NCI-H2227 (cell line): Measurements from ENCODE around the gene MYRFL.
"Not testable (repeated sequence)": the region's sequence is repeated elsewhere in the genome, so short reads cannot be mapped to it uniquely, and the experiment has no call there.

ENCODE experiments used
- DNase-seq: peaks from one replicate; lab custom pipeline; 2025; ENCODE audit not compliant: unreplicated experiment; lab: John Stamatoyannopoulos, UW

Gene MYRFL

DNA sequence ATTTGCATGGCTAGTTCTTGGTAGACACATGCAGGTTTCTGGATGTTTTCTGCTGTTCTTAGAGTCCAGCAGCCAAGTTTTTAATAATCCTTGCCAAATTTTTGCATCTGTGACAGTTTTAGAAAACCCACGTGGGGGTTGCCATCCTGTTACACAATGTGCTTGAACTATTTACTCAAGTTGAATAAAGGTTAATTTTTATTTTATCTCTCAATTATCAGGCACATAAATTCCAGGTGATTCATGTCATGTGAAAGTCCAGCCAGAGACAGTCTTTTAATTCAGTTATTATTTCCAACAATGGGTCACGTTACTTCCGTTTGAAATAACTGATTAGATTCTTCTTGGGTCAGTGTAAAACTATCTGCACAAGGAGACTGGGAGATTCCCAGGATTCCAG is 15.7 kb downstream of the MYRFL start:
- DNase-seq: no peak

- no peak for DNase-seq
These were observed 18.6 kb downstream of the MYRFL start for GRCh38 chr12:69843608-69844007.

GRCh38 chr12:69844416-69844815 is 19.4 kb downstream of the MYRFL start:
- no peak for DNase-seq

GRCh38 chr12:69844836-69845235 is 19.8 kb downstream of the MYRFL start:
- no peak for DNase-seq

DNA sequence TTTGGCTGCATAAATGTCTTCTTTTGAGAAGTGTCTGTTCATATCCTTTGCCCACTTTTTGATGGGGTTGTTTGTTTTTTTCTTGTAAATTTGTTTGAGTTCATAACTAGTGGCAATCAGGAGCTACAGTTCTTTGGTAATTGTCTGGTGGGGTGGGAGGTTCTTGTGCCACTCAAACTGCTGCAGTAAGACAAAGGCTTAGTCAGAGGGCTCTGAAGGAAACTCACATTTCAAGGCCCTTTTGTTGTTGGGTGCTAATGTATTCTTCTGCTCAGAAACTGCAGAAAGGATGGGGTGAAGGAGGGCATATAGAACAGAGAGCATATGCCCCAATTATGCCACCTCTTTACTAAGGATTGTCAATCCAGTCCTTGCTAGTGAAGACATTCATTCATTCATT is 21.9 kb downstream of the MYRFL start:
- no peak for DNase-seq

- DNase-seq: no peak
These were observed 26.9 kb downstream of the MYRFL start for GRCh38 chr12:69851976-69852375.

GRCh38 chr12:69853176-69853961 is 28.3 kb downstream of the MYRFL start:
- DNase-seq: not testable (repeated sequence)

DNA sequence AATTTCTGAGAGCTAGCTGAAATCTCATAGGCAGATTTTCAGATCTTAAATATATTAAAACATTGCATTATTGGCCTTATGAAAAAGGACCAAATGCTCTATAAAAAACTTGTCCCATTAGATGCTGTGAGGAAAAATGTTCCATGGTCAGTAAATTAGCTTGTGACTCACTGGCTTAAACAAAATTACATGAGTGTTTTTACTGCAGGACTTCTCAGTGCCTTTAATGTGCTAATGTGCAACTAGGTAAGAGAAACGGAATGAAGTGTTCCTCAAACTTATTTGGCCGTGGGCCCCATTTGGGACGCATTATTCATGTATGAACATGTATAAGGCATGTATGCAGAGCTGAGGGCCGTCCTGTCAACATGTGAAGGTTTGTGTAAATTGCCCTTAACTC is 41.7 kb downstream of the MYRFL start:
- no peak for DNase-seq

DNA sequence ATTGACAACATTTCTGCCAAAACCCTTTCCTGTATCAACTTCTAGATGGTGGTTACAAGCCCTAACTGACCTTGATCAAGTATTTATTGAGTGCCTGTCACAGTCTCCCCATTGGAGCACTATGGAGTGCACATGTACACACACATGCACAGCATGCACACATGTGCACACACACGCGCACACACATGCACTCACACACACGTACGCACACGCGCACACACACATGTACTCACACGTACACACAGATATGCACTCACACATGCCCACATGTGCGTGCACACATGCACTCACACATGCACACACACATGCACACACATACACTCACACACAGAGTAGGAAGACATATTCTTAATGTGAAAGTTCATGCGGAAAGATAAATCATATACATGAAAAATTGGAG is 43.7 kb downstream of the MYRFL start:
- DNase-seq: no peak

DNA sequence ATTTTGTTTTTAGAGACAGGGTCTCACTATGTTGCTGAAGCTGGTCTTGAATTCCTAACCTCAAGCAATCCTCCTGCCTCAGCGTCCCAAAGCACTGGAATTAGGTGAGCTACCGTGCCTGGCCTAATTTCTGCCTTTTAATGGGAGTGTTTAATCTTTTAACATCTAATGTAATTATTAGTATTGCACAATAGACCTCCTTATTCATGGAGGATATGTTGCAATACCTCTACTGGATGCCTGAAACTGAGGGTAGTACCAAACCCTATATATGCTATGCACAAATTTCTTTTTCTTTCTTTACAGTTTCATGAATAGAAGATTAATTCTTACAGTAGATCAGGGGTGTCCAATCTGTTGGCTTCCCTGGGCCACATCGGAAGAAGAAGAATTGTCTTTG is 47.8 kb downstream of the MYRFL start:
- DNase-seq: no peak

DNA sequence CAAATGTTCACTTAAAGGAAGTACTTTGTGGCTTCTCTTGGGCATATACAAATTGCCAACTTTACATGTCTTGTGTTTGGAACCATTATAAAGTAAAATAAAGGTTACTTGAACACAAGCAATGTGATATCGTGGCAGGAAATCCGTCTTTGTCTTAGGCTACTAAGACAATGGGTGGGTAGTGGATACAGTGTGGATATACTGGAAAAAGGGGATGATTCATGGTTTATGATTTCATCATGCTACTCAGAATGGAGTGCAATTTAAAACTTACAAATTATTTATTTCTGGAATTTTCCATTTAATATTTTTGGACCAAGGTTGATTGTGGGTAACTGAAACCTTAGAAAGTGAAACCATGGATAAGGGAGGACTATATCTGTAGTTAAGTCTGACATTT is 48.4 kb downstream of the MYRFL start:
- no peak for DNase-seq

- DNase-seq: no peak
These were observed 49.6 kb downstream of the MYRFL start for GRCh38 chr12:69874606-69875005.

GRCh38 chr12:69875416-69875935 is 50.4 kb downstream of the MYRFL start:
- peak; percentile 18 for DNase-seq

- DNase-seq: peak; percentile 90
These were observed 54.3 kb downstream of the MYRFL start for GRCh38 chr12:69879007-69879960.

GRCh38 chr12:69880571-69880970 is 55.5 kb downstream of the MYRFL start:
- DNase-seq: no peak

- no peak for DNase-seq
These were observed 56.7 kb downstream of the MYRFL start for GRCh38 chr12:69881771-69882170.

DNA sequence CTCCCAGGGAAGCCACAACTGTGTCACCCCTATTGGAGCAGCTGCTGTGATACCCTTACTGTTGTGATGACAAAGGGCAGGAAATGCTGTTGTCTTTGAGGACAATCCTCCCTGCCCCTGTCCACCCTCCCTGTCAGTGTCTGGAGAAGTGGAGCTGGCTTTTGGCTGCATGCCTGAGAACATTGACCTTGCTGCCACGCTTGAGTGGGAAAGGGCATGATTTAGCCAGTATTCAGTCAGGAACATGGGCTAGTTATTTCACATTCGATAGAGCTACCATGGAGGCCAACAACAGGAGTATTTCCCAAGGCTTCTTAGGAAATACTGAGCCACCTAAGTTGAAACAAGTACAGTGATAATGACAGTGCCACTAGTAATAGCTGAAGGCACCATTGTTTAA is 59.4 kb downstream of the MYRFL start:
- DNase-seq: no peak

DNA sequence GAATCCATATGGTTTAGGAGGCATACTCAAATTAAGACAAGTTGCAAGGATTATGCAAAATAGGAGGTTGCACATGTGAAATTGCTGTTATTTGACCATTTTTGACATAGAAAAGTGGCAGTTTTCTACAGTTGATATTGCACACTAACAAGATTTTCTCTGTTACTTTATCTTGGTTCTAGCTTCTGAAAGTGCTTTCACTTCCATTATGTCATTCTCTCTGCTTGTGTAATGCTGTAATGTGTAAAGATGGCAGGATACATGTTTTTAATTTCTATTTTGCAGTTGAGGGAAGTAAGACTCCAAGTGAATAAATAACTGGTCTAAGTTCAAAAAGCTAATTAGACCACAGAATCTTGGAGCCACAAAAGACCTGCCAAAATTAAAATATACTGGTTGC is 60.6 kb downstream of the MYRFL start:
- no peak for DNase-seq

GRCh38 chr12:69886109-69886508 is 61.1 kb downstream of the MYRFL start:
- DNase-seq: no peak

DNA sequence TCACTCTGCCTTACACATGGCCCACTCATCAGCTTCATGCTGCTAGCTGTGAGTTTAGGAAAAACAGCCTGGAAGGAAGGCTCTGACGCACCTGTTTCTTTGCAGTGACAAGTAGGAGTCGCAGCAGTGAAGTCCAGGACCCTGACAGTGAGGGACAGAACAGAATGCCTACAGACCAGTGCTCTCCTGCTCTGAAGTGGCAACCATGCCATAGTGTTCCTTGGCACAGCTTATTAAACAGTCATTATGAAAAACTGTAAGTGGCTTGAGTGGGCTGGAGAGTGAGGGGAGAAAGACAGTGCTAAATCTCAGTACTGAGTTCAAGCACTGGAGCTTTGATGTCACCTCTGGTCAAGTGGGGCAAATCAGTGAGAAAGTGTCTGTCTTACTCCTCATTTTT is 61.7 kb downstream of the MYRFL start:
- DNase-seq: no peak

DNA sequence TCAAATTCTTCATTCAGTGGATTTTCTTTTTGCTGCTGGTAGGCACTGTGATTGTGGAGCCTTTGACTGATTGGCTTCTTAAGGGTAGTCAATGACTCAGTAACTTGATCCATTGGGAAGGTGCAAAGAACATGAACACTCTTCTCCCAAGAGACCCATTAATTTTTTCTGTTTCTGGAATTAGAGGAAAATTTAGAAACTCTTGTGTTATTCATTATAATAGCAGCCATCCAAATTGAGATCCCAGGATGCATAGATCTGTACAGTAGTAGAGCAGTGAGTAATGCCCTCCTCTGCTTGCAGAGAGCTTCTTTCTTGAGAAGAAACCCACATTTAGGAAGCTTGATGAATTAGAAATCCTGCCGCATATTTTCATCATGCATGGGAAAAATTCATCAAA is 63.9 kb downstream of the MYRFL start:
- no peak for DNase-seq
